SIG-M5 treated with dmso at 0.1 percent for 504 hours (cell line): ENCODE results near the gene VGLL1.

ENCODE experiments used
- DNase-seq: peaks from one replicate; lab custom pipeline; 2025; ENCODE audit not compliant: unreplicated experiment; lab: John Stamatoyannopoulos, UW

VGLL1 gene, protein sequence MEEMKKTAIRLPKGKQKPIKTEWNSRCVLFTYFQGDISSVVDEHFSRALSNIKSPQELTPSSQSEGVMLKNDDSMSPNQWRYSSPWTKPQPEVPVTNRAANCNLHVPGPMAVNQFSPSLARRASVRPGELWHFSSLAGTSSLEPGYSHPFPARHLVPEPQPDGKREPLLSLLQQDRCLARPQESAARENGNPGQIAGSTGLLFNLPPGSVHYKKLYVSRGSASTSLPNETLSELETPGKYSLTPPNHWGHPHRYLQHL

DNA sequence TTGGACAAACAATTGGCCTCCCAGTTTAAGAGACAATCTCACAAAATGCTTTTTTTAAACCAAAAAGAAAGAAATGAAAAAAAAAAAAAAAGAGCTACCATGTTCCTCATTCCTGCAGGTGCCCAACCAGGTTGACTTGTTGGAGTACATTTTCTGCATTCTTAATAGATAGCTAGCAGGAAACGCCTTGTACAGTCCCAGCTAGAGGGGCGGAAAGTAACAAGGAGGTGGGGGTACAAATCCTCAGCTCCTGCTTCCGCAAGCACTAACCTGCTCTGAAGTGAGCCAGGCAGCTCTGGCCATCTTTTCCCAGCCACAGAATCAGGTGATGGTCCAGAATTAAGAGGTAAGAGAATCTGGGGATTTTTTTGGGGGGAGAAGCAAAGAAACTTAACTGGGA lies at the start of gene VGLL1:
VGLL1 (plus strand) TSS at position 265 of the 400 bp plus-strand sequence. CDS start 3,806 bp downstream, outside the sequence.
- DNase-seq: peak; percentile 19

DNA sequence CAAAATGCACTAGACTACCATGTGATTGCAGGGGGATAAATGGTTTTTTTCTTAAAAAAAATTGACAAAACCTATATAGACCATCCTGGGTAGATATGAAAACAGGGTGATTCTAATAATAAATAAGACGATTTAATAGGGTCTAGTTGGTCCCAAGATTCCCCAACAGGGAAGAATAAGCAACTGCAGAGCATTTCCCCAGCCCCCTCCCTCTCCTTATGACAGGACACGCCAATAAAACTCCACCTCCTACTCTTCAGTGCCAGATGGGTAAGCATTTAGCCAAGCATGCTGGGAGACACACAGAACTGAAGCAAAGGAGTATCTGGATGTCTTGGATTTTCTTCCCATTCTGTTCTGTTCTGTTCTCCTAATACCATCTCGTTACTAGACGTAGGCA lies 44.4 kb upstream of the VGLL1 start, which contains the start of gene BRS3:
BRS3 (plus strand) TSS at position 301 of the 400 bp plus-strand sequence. CDS start 168 bp downstream, outside the sequence.
- no peak for DNase-seq

DNA sequence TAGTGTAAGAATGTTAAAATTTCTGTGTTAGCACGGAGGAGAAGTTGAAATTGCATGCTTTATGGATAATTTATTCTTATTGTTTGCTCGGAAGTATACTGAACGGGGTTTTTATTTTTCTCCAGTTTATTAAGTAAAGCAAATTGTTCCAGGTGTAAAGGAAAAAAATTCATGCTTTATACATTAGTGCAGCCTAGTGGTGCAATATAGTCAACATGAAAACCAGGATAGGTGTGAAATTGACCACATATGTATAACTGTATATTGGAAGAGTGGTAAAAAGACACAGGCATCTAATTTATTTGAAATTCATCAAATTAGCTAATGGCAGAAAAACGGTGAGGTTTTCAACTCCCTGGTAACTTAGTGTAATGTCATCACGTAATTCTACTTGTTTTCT lies 43.3 kb upstream of the VGLL1 start:
- DNase-seq: no peak

DNA sequence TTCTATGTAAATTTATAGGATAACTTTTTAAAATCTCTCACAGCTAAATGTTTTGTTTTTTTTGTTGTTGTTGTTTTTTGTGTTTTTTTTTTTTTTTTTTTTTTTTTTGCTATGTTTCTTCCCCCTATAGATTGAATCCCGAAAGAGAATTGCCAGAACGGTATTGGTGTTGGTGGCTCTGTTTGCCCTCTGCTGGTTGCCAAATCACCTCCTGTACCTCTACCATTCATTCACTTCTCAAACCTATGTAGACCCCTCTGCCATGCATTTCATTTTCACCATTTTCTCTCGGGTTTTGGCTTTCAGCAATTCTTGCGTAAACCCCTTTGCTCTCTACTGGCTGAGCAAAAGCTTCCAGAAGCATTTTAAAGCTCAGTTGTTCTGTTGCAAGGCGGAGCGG lies 40.2 kb upstream of the VGLL1 start:
- no peak for DNase-seq

DNA sequence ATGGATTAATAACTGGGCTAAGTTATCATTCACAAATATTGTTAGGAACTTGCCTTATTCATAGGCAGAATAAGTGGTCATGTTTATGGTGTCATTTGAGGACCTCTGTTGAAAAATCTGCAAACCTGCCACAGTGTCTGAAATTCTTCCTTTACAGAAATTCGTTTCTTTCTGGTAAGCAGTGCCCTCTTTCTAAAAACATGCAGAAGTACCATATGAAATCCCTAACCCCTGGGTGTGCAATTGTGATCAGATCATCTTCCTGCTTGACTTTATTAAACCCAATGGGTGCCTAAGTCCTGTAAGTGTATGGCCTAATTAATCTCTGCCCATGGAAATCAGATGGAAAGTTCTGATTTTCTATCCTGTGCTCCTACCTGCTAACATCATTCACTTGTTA lies 39.0 kb upstream of the VGLL1 start:
- no peak for DNase-seq

DNA sequence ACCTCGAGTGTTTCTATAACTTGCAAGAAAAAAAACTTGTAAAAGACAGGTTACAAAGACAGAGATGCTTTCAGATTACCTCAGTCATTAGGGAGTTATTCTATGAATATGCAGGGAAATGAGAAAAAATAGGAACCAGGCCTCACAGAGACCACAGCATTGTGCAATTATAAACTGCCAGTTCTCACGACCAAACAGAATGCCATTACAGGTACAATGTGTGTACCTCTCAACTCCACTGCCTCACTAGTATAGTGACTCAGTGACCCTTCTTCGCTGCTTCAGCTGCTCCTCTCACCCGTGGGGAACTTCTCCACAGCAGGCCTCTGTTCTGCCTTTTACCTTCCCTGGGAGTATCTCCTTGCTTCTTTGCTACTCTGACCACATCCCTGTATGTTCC lies 37.0 kb upstream of the VGLL1 start:
- DNase-seq: peak; percentile 57

DNA sequence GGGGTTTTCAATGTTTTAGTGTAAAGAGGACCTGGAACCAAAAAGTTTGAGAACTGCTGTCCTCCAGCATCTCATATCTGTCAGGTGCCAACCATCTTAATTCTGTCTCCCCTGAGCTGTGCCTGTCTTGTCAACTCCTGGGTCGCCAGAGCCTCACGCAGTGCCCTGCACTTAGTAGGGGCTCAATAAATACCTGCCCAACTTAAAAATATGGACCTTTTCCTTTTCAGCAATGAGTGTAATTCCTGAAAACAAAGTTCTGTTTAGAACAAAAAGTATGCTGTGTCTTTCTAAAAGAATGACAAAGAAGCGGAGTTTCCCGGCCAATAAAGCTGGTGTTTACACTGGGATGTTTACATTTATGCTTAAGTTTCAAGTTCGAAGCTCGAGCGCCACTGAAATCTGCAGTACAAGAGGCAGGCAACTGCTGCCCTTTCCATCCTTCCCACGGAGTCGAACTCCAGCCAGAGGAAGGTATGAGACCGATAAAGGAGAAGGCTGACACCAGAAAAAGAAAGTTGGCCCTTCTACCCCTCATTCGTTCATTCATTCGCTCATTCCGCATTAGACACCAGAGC lies 35.7 kb upstream of the VGLL1 start:
- no peak for DNase-seq

DNA sequence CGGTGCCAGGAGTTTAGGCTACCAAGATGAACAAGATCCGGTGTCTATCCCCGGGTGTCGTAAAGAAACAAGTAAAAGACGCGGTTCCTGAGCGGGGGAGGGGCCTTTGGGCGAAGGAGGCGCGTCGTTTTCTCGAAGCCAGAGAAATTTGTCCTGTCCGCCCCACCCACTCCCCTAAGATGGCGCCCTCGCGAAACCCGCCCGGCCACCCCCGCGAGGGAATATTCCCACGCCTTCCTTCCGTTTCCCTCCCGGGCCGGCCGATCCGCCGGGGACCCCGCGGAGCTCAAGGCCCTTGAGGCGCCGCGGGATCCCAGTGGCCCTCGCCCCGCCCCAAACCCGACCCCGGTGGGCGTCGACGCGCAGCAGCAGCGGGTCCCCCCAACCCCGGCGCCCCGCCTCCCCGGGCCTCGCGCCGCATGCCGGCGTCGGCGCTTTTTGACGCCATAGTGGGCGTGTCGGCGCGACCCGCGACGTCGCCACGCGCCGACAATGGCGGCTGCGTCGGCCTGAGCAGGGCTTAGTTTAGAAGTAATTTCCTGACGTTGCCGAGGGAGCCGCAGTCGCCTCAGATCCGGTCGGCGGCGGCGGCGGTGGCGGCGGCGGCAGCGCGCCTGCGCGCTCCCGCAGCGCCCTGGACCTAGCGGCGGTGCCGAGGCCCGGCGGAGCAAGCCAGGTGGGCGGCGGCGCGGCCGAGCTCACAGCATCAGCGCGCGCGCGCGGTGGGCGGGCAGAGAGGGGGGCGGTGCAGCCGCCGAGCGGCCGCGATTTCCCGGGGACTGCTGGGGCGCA lies 35.1 kb upstream of the VGLL1 start:
- DNase-seq: peak; percentile 80

DNA sequence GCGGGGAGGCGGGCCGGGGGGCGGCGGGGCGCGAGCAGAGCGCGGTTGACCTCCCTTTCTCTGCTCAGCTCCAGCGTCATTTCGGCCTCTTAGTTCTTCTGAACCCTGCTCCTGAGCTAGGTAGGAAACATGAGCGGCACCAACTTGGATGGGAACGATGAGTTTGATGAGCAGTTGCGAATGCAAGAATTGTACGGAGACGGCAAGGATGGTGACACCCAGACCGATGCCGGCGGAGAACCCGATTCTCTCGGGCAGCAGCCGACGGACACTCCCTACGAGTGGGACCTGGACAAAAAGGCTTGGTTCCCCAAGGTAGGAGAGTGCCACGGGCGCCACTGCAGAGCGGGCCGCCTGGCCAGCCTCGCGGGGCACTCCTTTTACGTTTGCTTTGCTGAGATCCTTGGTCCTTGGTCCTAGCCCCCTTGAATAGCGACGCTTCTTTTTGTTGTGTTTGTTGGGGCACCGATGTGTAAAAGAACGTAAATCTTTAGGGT lies 34.4 kb upstream of the VGLL1 start, which contains the start of gene HTATSF1:
HTATSF1 (plus strand) TSS at position 37 of the 497 bp plus-strand sequence; CDS start at position 130, 93 bp downstream.
- peak; percentile 40 for DNase-seq

DNA sequence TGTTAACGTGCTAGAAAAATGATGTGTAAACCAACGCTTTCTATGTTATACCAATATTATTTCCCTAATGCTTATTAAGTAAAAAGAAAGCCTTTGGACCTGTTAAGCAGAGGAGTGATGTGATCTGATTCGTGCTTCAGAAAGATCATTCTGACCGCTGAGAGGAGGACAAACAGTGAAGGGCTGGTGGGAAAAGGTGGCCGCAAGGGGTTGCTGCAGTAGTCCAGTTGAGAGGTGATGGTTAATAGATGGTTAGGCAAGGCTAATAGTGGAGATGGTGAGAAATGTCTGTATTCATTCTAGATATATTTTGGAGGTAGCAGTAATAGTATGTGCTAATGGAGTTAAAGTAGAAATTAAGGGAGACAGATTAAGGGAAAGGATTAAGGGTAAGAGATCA lies 12.9 kb upstream of the VGLL1 start:
- DNase-seq: no peak

DNA sequence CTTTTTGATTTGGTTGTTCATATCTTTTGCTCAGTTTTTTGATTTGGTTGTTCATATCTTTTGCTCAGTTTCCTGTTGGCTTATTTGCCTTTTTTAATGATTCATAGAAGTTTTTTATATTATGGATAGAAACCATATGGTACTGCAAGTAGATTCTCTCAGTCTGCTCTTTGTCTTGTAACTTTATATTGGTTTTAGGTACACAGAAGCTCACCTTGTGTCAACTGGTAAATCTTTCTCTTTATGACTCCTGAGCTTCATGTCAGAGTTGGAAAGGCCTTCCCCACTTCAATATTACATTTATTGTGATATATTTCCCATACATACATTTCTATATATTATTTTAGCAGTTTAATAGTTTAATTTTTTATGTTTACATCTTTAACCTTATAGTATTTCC lies 8.2 kb upstream of the VGLL1 start:
- no peak for DNase-seq

DNA sequence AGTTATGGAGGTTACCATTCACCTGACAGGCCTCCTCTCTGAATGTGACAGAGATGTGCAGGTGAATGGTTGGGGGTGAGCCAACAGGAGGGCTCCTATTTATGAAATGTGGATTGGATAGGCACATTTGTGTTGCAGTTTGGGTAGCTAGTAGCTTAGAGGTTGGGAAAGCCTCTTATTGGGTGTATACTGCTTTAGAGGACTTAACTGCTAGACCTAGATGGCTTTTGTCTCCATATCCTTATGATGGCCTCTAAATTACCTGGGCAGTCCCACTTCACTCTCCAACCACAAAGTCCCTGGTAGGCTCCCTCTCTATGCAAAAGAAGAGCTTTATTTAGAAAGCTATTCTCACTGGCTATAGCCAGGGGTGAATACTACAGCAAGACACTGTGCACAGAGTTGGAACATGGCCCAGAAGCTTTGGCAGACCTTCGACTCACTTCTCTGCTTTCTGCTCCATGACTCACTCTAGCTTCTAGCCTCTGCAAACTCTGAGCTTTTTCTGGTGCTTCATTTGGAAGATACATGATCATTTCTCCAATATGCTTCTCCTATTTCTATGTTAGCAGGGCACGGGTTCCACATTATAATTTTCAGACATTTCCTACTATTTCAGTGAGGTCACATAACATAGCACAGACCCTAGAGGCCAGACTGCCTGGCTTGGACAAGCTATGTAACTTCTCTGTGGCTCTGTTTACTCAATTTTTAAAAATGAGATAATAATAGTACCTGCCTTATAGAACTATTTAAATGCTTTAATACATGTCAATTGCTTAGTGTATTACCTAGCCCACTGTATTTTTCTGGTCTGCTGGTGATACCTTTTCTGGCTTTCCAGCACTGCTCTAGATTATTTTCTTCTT lies 6.0 kb upstream of the VGLL1 start:
- no peak for DNase-seq

DNA sequence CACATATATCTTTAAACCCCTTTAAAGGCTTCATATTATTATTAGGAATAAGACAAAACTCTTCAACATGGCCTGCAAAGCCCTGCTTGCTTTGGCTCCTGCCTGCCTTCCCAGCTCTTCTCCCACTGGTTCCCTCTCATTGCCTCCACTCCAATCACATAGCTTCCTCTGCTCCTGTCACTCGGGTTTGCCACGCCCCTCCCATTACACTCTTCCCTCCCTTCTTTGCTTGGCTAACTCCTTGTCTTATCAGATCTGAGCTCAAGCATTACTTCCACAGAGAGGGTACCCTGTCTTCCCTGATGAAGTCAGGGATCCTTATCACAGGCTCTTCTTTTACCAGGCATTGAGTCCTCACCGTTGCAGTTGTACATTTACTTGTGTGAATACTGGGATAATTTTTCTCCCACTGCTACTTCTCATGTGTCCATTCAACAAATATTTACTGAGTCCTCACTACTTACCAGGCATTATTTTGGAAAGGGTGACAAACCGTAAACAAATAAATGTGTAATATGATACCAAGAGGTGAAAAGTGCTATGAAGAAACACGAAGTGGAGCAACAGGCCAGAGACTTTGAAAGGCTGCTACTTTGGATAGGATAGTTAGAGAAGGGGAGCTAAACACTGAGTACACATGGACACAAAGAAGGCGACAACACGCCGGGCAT lies 3.2 kb upstream of the VGLL1 start:
- peak; percentile 16 for DNase-seq

DNA sequence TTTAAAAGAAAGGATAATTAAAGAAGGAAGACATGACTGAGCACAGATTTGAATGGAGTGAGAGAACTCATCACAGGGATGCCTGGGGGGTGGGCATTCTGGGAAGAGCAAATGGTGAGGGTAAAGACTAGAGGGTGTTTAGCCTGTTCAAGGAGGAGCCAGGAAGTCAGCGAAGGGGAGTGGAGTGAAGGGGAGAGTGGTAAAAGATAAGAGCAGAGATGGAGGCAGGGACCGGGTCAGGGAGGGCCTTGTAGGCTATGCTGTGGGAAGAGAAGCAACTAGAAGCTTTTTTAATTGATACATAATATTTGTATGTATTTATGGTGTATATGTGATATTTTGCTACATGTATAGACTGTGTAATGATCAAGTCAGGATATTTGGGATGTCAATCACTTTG lies 2.2 kb upstream of the VGLL1 start:
- no peak for DNase-seq

DNA sequence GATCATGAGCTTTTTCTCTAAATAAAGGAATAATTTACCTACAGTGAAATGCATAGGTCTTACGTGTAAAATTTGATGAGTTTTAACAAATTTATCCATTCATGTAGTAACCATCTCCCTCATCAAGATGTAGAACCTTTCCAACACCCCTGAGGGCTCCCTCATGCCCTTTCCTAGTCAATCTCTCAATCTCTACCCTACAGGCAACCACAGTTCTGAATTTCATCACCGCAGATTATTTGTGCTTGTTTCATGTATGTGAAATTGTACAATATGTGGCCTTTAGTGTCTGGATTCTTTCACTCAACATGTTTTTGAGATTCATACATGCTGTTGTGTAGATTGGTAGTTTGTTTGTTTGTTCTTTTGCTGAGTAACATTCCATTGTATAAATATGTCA lies 2.1 kb downstream of the VGLL1 start:
- no peak for DNase-seq

DNA sequence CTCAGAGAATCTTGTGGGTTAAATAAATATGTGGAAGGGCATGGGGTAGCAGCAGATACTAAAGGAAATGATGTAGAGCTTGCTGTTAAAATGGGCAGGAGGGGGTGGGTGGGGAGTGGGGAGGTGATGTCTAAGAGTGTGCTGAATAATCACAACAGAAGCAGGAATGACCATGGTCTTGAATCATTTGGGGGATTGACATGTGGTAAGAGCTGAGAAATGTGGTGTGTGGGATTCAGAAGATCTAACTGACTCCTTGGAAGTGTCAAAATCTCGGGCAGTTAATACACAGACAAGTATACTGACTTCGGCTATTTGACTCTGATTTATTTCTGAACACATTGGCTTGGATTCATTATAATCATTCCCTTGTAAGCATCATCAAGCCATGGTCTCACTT lies 6.8 kb downstream of the VGLL1 start:
- DNase-seq: no peak

DNA sequence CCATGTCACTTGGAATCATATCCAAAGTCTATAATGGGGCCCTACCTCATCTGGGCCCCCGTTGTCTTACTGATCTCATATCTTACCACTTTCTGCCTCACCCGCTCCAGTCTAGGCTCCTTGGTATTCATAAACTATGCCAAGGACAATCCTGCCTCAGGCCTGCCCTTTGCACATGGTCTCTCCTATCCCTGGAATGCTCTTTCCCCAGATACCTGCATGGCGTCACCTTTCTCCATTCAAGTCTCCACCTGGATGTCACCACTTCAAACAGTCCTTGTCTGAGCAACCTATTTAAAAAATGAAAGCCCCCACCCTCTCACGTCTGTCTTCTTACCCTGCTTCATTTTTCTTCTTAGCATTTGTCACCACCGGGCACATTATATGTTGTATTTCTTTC lies 8.2 kb downstream of the VGLL1 start:
- DNase-seq: no peak

DNA sequence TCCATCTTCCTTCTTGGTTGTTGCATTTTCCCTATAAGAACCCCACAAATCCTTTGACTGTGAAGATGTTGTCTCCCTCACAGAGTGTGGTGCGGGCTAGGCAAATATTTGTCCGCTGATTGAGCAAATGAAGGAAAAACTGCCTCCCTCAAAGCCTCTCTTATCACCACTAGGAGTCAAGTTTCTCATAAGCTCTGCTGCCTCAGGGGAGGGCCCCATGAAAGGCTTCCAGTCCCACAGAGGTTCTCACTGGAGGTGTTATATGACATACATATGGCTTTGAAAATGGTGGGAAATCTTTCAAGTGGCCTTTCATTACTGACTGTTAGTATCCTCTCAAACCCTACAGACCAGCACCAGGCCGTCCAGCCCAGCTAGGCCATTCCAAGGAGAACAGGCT lies 9.3 kb downstream of the VGLL1 start:
- DNase-seq: no peak

DNA sequence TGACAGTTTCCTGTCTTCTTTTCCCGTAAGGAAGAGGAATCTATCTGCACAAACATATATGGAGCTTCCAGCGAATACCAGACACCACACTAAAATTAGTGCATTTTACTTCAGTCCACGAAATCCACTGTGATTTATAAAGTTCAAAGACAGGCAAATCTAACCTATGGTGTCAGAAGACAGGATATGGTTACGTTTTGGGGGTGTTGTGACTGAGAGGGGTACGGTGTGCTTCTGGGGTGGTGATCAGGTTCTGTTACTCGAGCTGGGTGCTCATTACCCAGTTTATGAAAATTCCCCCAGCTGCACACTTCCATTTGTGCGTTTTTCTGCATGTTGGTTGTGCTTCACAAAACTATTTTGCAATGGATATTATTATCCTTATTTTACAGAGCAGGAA lies 10.3 kb downstream of the VGLL1 start:
- no peak for DNase-seq

DNA sequence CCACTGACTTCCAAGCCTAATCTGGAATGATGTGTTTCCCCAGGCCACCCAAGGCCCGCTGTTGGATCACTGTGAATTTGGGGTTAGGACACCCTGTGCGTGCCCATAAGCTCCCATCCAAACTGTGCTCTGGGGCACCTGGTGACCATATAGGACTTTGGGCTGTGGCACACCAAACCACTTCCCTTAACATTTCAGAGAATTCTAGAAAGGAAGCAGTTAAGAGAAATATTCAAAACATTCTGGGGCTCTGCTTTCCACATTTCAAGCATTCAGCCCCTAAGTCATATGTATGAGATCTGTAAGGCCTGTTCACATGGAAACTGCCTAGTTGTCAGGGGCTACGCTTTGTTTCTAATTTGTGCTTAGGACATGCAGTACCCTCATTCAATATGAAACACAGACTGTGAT lies 14.4 kb downstream of the VGLL1 start:
- no peak for DNase-seq
